ENCODE measurements around the gene AIFM2. TPM values are rescaled to one million over a fixed set of nuclear protein-coding genes. Genes with fewer than 3 reads are reported as not detected.
"Not testable (repeated sequence)": the region's sequence is repeated elsewhere in the genome, so short reads cannot be mapped to it uniquely, and the experiment has no call there.

The AIFM2 gene
- total RNA-seq, result 8.0 and 8.5 TPM in 2 replicates

DNA sequence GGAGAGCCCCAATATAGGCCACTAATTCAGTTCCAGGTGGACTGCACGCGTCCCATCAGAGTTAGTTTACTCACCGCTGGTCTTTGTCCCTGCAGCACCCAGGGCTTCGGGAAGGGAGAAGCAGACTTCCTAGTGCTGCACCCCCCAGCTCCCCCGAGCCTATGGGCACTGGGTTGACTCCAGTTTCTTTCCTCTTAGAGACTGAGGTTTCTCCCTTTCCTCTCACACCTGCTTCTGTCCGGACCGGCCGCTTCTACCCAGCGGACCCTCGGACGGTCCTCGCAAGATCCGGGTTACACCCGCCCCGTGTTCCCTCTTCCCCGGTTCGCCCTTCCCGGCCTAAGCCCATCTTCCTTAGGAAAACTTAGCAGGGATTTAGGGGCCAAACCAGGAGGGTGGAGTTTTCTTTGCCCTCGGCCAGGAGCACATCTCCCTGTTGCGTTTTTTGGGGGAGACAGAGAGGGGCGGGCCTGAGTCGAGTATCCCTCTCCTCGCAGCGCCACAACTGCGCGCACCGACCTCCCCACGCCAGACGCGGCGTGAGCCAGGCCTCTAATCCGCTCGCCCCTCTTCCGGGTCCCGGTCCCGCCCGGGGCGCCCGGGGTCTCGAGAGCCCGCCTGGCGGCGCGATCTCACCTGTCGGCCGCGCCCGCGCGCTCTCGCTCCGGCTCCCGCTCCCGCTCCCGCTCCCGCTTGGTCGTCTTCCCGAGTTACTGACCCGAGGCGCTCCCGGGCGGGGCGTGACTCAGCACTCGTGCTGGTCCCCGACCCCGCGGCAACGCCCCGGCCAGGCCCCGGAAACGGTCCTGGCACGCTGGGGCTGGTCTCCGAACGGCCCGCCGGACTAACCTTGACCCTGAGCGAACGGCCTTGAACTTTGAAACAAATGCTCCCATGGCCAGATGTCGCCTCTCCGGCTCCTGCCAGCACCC lies at the start of gene AIFM2:
AIFM2 (minus strand) TSS at position 728 of the 932 bp plus-strand sequence. CDS start 8,741 bp downstream, outside the sequence.
- Mint-ChIP-seq H3K4me3 (peak within 1 kb of the TSS; percentile 88), H3K36me3 (ENCODE audit: low read depth) (peaks cover 3% of the 10 kb centered on the region), H3K27ac (peak within 1 kb of the TSS; percentile 87), H3K27me3 (peaks cover 2% of the 10 kb centered on the region), H3K4me1 (peaks cover 13% of the 10 kb centered on the region), H3K9me3 (no peaks in the 10 kb centered on the region)
- intact Hi-C loops (cut with micrococcal nuclease), result loop anchor here (1.0 kb wide), 1 partner anchor 14 kb away; the partner anchor contains the start of gene TYSND1
- peak; percentile 82 for DNase-seq

- DNase-seq; H3K9me3 Mint-ChIP-seq; H3K4me1 Mint-ChIP-seq; intact Hi-C loops (cut with micrococcal nuclease); H3K27ac Mint-ChIP-seq; H3K4me3 Mint-ChIP-seq; H3K36me3 Mint-ChIP-seq (ENCODE audit: low read depth): not testable (repeated sequence)
- peaks cover 37% of the 10 kb centered on the region for H3K27me3 Mint-ChIP-seq
Measured at GRCh38 chr10:70179209-70179608, 46.6 kb upstream of the AIFM2 start.

DNA sequence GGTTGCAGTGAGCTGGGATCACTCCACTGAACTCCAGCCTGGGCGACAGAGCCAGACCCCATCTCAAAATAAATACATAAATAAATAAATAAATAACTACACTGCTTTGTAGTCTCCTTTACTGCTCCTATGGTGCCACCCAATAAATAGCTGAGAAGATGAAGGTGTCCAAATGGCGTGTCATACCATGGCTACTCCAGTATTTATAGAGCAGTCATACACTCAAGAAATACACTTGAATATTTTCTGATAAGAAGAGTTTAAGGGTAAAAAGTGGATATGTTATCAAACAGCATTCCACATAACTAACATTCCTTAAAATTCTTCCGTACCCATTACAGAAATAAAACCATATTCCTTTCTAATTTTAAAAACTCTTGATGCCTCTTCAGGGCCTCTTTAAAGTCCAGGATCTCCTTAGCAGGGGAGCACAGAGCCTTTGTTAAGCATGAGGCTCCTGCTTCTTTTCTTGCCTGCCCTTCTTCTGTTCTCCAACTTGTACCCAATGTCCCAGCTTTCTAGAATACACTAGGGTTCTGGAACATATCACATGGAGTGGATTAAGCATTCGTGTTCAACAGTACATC lies 45.6 kb upstream of the AIFM2 start:
- DNase-seq, result no peak
- no peak overlapping the region for H3K27ac Mint-ChIP-seq
- H3K4me3 Mint-ChIP-seq, result no peak overlapping the region
- peaks cover 32% of the 10 kb centered on the region for H3K27me3 Mint-ChIP-seq
- intact Hi-C loops (cut with micrococcal nuclease), result no loop called here
- H3K36me3 Mint-ChIP-seq (ENCODE audit: low read depth), result no peaks in the 10 kb centered on the region
- peaks cover 9% of the 10 kb centered on the region for H3K4me1 Mint-ChIP-seq
- peaks cover 3% of the 10 kb centered on the region for H3K9me3 Mint-ChIP-seq

DNA sequence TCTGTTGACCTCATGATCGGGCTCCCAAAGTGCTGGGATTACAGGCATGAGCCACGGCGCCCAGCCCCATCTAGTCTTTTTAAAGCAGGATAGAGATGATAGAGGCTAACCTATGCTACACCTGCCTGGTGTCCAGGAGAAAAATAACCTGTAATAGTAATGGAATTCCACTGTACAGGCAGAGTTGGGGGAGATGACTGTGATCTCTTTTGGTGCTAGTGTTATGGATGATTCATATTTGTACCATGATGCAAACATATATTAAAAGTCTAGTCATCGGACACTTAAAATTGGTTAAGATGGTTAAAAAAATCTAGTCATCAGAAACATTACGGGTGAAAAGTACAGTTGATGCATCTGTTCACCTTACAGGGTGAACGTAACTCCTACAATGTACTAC lies 43.8 kb upstream of the AIFM2 start:
- no peak for DNase-seq
- Mint-ChIP-seq H3K4me1 (peaks cover 9% of the 10 kb centered on the region), H3K27ac (no peak overlapping the region), H3K27me3 (peaks cover 25% of the 10 kb centered on the region), H3K4me3 (no peak overlapping the region), H3K9me3 (peaks cover 3% of the 10 kb centered on the region), H3K36me3 (ENCODE audit: low read depth) (no peaks in the 10 kb centered on the region)
- intact Hi-C loops (cut with micrococcal nuclease), result no loop called here

DNA sequence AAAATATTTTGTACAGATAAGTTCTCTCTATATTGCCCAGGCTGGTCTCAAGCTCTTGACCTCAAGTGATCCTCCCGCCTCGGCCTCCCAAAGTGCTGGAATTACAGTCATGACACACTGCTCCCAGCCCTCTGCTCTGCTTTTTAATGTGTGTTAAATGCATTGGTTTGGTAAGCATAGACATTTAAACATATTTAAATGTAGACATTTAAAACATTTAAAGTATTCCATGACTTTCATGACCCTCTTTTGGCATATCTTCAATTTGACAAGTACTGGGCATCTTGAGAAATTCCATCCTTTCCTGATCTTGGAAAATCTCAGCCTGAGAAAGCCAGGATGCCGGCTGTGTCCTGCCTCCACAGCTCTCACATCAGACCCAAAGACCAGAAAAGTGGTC lies 42.9 kb upstream of the AIFM2 start:
- Mint-ChIP-seq H3K4me3 (no peak overlapping the region), H3K4me1 (peaks cover 12% of the 10 kb centered on the region), H3K27me3 (peaks cover 20% of the 10 kb centered on the region), H3K36me3 (ENCODE audit: low read depth) (no peaks in the 10 kb centered on the region), H3K27ac (no peak overlapping the region), H3K9me3 (peaks cover 3% of the 10 kb centered on the region)
- DNase-seq, result no peak
- intact Hi-C loops (cut with micrococcal nuclease), result no loop called here

- H3K36me3 Mint-ChIP-seq (ENCODE audit: low read depth), result peaks cover 4% of the 10 kb centered on the region
- peaks cover 16% of the 10 kb centered on the region for H3K4me1 Mint-ChIP-seq
- intact Hi-C loops (cut with micrococcal nuclease), result no loop called here
- H3K4me3 Mint-ChIP-seq, result peak overlapping the region; percentile 4
- peaks cover 9% of the 10 kb centered on the region for H3K27me3 Mint-ChIP-seq
- peak; percentile 81 for DNase-seq
- no peaks in the 10 kb centered on the region for H3K9me3 Mint-ChIP-seq
- H3K27ac Mint-ChIP-seq, result peak overlapping the region; percentile 77
Measured at GRCh38 chr10:70174058-70174741, 41.6 kb upstream of the AIFM2 start.

GRCh38 chr10:70169649-70170364 lies 37.2 kb upstream of the AIFM2 start:
- Mint-ChIP-seq H3K4me3 (peak overlapping the region; percentile 96), H3K9me3 (no peaks in the 10 kb centered on the region), H3K36me3 (ENCODE audit: low read depth) (peaks cover 27% of the 10 kb centered on the region), H3K27ac (peak overlapping the region; percentile 96), H3K27me3 (no peaks in the 10 kb centered on the region), H3K4me1 (peaks cover 42% of the 10 kb centered on the region)
- peak; percentile 70 for DNase-seq
- intact Hi-C loops (cut with micrococcal nuclease), result loop anchor here (1.0 kb wide), 3 partner anchors 8 to 63 kb away; partner anchors contain the start of genes PPA1 and TYSND1

- intact Hi-C loops (cut with micrococcal nuclease), result no loop called here
- Mint-ChIP-seq H3K4me1 (peaks cover 41% of the 10 kb centered on the region), H3K36me3 (ENCODE audit: low read depth) (peaks cover 29% of the 10 kb centered on the region), H3K27me3 (no peaks in the 10 kb centered on the region), H3K9me3 (no peaks in the 10 kb centered on the region), H3K27ac (peak overlapping the region; percentile 96), H3K4me3 (peak overlapping the region; percentile 96)
- no peak for DNase-seq
Measured at GRCh38 chr10:70169011-70169410, 36.4 kb upstream of the AIFM2 start.

DNA sequence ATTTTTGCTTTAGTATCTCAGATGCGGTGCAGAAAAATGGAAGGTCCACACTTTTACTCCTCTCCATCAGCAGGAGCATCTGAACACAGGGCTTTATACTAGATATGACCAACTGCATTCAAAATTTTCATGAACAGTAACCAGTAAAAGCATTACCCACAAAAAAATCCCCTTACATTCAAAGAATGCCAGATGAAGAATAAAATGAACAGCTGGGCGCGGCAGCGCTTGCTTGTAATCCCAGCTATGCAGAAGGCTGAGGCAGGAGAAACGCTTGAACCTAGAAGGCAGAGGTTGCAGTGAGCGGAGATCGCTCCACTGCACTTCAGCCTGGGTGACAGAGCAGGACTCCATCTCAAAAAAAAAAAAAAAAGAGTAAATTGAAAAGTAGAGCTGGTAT lies 34.6 kb upstream of the AIFM2 start:
- H3K9me3 Mint-ChIP-seq, result no peaks in the 10 kb centered on the region
- intact Hi-C loops (cut with micrococcal nuclease), result no loop called here
- no peak for DNase-seq
- peak overlapping the region; percentile 65 for H3K4me3 Mint-ChIP-seq
- no peaks in the 10 kb centered on the region for H3K27me3 Mint-ChIP-seq
- peak overlapping the region; percentile 57 for H3K27ac Mint-ChIP-seq
- peaks cover 52% of the 10 kb centered on the region for H3K4me1 Mint-ChIP-seq
- H3K36me3 Mint-ChIP-seq (ENCODE audit: low read depth), result peaks cover 41% of the 10 kb centered on the region

GRCh38 chr10:70166394-70166793 lies 33.8 kb upstream of the AIFM2 start:
- Mint-ChIP-seq H3K36me3 (ENCODE audit: low read depth) (peaks cover 46% of the 10 kb centered on the region), H3K4me1 (peaks cover 60% of the 10 kb centered on the region), H3K4me3 (no peak overlapping the region), H3K27me3 (no peaks in the 10 kb centered on the region), H3K9me3 (no peaks in the 10 kb centered on the region), H3K27ac (no peak overlapping the region)
- DNase-seq, result no peak
- intact Hi-C loops (cut with micrococcal nuclease), result no loop called here

DNA sequence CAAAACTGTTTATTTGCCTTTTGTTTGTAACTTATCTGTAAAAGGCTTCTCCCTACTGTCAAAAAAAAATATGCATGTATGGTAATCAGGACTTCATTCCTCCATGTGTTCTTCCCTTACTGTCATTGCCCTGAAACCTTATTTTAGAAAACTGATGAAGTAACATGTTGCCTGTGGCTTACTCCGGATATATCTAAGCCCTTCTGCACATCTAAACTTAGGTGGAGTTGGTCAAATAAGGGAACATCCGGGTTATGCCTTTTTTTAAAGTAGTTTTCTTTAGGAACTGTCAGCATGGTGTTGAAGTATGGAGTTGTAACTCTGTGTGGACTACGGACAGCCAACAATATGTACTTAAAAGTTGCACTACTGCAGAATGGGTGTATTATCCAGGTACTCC lies 31.5 kb upstream of the AIFM2 start:
- Mint-ChIP-seq H3K4me1 (peaks cover 66% of the 10 kb centered on the region), H3K27ac (peak overlapping the region; percentile 57), H3K27me3 (no peaks in the 10 kb centered on the region), H3K4me3 (peak overlapping the region; percentile 50), H3K9me3 (no peaks in the 10 kb centered on the region), H3K36me3 (ENCODE audit: low read depth) (peaks cover 56% of the 10 kb centered on the region)
- intact Hi-C loops (cut with micrococcal nuclease), result no loop called here
- no peak for DNase-seq

- no peak for DNase-seq
- intact Hi-C loops (cut with micrococcal nuclease), result loop anchor here (2.0 kb wide), 1 partner anchor 69 kb away; the partner anchor contains the start of gene PPA1
- Mint-ChIP-seq H3K36me3 (ENCODE audit: low read depth) (peaks cover 56% of the 10 kb centered on the region), H3K4me1 (peaks cover 61% of the 10 kb centered on the region), H3K9me3 (no peaks in the 10 kb centered on the region), H3K4me3 (peak overlapping the region; percentile 50), H3K27ac (peak overlapping the region; percentile 88), H3K27me3 (no peaks in the 10 kb centered on the region)
Measured at GRCh38 chr10:70163448-70163847, 30.8 kb upstream of the AIFM2 start.

DNA sequence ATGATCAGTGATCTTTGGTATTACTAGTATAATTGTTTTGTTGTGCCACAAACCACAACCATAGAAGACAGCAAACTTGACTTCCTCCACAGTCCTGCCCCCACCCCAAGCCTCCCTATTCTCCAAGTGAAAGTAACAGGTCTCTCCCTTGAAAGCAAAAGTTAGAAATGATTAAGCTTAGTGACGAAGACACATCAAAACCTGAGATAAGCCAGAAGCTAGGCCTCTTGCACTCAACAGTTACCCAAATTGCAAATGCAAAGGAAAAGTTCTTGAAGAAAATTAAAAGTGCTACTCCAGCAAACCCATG lies 30.2 kb upstream of the AIFM2 start:
- no peaks in the 10 kb centered on the region for H3K9me3 Mint-ChIP-seq
- peak overlapping the region; percentile 50 for H3K4me3 Mint-ChIP-seq
- DNase-seq, result peak; percentile 89
- peaks cover 57% of the 10 kb centered on the region for H3K4me1 Mint-ChIP-seq
- H3K27ac Mint-ChIP-seq, result peak overlapping the region; percentile 88
- H3K36me3 Mint-ChIP-seq (ENCODE audit: low read depth), result peaks cover 60% of the 10 kb centered on the region
- intact Hi-C loops (cut with micrococcal nuclease), result loop anchor here (1.0 to 2.0 kb wide), 3 partner anchors 7 to 70 kb away; partner anchors contain the start of genes PPA1, SAR1A and TYSND1
- no peaks in the 10 kb centered on the region for H3K27me3 Mint-ChIP-seq

All from activated CD4-positive, alpha-beta T cell treated with anti-CD3 and anti-CD28 coated beads, Interleukin-2, amount 10 ng/mL, durations not matched to agents 24 days and 14 days (primary cell).